GM12801 (cell line): ENCODE data around the gene MS4A15.

ENCODE experiments used
- TF ChIP-seq, protein P1 (sequence below): IDR thresholded peaks from one replicate; pipeline ENCODE4 v1.5.1; 2011; ENCODE audit warnings: control low read depth; ENCODE audit not compliant: insufficient read length; ENCODE audit errors: extremely low read depth

MS4A15 gene

GRCh38 chr11:60743058-60743457 is 13.6 kb upstream of the MS4A15 start:
- TF ChIP-seq, protein P1, sequence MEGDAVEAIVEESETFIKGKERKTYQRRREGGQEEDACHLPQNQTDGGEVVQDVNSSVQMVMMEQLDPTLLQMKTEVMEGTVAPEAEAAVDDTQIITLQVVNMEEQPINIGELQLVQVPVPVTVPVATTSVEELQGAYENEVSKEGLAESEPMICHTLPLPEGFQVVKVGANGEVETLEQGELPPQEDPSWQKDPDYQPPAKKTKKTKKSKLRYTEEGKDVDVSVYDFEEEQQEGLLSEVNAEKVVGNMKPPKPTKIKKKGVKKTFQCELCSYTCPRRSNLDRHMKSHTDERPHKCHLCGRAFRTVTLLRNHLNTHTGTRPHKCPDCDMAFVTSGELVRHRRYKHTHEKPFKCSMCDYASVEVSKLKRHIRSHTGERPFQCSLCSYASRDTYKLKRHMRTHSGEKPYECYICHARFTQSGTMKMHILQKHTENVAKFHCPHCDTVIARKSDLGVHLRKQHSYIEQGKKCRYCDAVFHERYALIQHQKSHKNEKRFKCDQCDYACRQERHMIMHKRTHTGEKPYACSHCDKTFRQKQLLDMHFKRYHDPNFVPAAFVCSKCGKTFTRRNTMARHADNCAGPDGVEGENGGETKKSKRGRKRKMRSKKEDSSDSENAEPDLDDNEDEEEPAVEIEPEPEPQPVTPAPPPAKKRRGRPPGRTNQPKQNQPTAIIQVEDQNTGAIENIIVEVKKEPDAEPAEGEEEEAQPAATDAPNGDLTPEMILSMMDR, result no peak

GRCh38 chr11:60744114-60744513 is 12.6 kb upstream of the MS4A15 start:
- TF ChIP-seq, protein P1, result no peak

- TF ChIP-seq, protein P1, result no peak
Measured at GRCh38 chr11:60747359-60747873, 9.3 kb upstream of the MS4A15 start.

- TF ChIP-seq, protein P1, result no peak
Measured at GRCh38 chr11:60748225-60748624, 8.4 kb upstream of the MS4A15 start.

DNA sequence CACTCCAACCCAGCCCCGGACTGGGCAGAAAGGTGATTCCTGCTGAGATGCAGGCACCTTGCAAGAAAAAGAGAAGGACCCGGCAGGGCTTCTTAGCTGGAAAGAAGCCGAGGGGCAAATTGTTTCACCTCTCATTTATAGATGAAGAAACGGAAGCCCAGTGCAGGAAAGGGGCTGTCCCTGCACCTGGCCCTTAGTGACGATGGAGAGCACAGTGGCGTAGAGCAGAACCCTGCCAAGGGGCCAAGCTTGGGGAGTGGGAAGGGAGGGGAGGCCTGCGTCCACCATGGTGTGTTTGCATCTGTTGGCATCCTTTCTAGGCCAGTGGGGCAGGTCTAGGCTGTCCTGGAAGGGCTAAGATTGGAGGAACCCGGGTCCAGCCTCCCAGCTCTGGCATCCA is 7.8 kb upstream of the MS4A15 start:
- TF ChIP-seq, protein P1, result no peak

- TF ChIP-seq, protein P1, result no peak
Measured at GRCh38 chr11:60750911-60751310, 5.8 kb upstream of the MS4A15 start.

DNA sequence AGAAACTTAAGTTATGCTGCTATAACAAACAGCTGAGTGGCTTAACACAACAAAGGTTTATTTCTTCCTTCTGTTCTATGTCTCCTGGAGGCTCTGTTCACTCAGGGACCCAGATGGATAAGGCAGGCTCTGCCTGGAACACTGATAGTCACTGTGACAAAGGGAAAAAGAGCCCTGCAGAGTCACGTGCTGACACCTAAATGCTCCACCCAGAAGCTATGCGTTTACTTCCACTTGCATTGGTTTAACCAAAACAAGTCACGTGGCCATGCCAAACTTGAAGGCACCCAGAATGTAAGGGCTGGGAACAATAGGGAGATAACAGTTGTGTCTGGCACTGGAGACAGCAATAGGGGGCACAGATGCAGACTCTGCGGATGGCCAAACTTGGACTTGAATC is 3.4 kb upstream of the MS4A15 start:
- TF ChIP-seq, protein P1, result no peak
